WTC11 (cell line): ENCODE results near the gene N4BP2L1. TPM values are rescaled to one million over a fixed set of nuclear protein-coding genes. Genes with fewer than 3 reads are reported as not detected.

Source experiments
- ATAC-seq: fragments of 200-7000 bp; cut with Tn5 transposase; 2 replicates; pipeline ENCODE4 v1.10.0; 2021; ENCODE audit warnings: mild to moderate bottlenecking, moderate library complexity
- CTCF ChIA-PET: fragments of 300-600 bp; sonication (Branson Sonifier 250); formaldehyde crosslinking; loops from one replicate; lab custom pipeline; 2021; ENCODE audit warnings: antibody characterized with exemption; lab: Charles Lee
- POLR2A ChIA-PET: fragments of 350-600 bp; sonication (Branson Sonifier 250); formaldehyde crosslinking; loops from one replicate; lab custom pipeline; 2021; ENCODE audit warnings: antibody characterized with exemption; lab: Charles Lee
- DNase-seq: peaks from one replicate; pipeline ENCODE4 v3.0.0; 2021; ENCODE audit warnings: low spot score
- H3K27ac Mint-ChIP-seq: 2 replicates; pipeline ENCODE4 v1.8.0; 2021; ENCODE audit warnings: mixed read lengths
- H3K27me3 Mint-ChIP-seq: 2 replicates; pipeline ENCODE4 v1.8.0; 2021; ENCODE audit warnings: low read depth, mild to moderate bottlenecking, moderate library complexity, mixed read lengths
- H3K36me3 Mint-ChIP-seq: 2 replicates; pipeline ENCODE4 v1.8.0; 2021; ENCODE audit warnings: mixed read lengths
- H3K4me1 Mint-ChIP-seq: 2 replicates; pipeline ENCODE4 v1.8.0; 2022; ENCODE audit warnings: mixed read lengths
- H3K4me3 Mint-ChIP-seq: 2 replicates; pipeline ENCODE4 v1.8.0; 2021; ENCODE audit warnings: mild to moderate bottlenecking, moderate library complexity, mixed read lengths
- H3K9me3 Mint-ChIP-seq: 2 replicates; pipeline ENCODE4 v1.8.0; 2021; ENCODE audit warnings: mixed read lengths
- CREB1 ChIP-seq: sonication (generic); formaldehyde crosslinking; IDR thresholded peaks from 2 replicates; pipeline ENCODE4 v1.8.0; 2023; ENCODE audit warnings: mild to moderate bottlenecking, missing genetic modification reagents
- CREM ChIP-seq: sonication (generic); formaldehyde crosslinking; IDR thresholded peaks from 2 replicates; pipeline ENCODE4 v1.8.1; 2022; ENCODE audit warnings: mild to moderate bottlenecking, missing genetic modification reagents, moderate library complexity
- GRHL2 ChIP-seq: fragments of 250-450 bp; sonication (Bioruptor Pico); IDR thresholded peaks from 2 replicates; pipeline ENCODE4 v1.8.0; 2022; ENCODE audit warnings: mild to moderate bottlenecking, moderate library complexity; ENCODE audit not compliant: insufficient replicate concordance, severe bottlenecking
- GTF2I ChIP-seq: fragments of 250-450 bp; sonication (Bioruptor Pico); conservative IDR thresholded peaks from 2 replicates; pipeline ENCODE4 v1.4.0; 2021; ENCODE audit warnings: mild to moderate bottlenecking
- JUN ChIP-seq: sonication (generic); formaldehyde crosslinking; IDR thresholded peaks from 2 replicates; pipeline ENCODE4 v1.8.0; 2023; ENCODE audit warnings: mild to moderate bottlenecking, missing genetic modification reagents
- KAT7 ChIP-seq: sonication (generic); formaldehyde crosslinking; IDR thresholded peaks from 2 replicates; pipeline ENCODE4 v1.8.1; 2023; ENCODE audit warnings: missing genetic modification reagents, mild to moderate bottlenecking, borderline replicate concordance
- MYBL2 ChIP-seq: sonication (generic); formaldehyde crosslinking; IDR thresholded peaks from 2 replicates; pipeline ENCODE4 v1.8.1; 2023; ENCODE audit warnings: mild to moderate bottlenecking, moderate library complexity, missing genetic modification reagents
- NFE2L1 ChIP-seq: sonication (generic); formaldehyde crosslinking; IDR thresholded peaks from 2 replicates; pipeline ENCODE4 v1.8.1; 2023; ENCODE audit warnings: missing genetic modification reagents
- OVOL2 ChIP-seq: fragments of 250-450 bp; sonication (Bioruptor Pico); IDR thresholded peaks from 2 replicates; pipeline ENCODE4 v1.9.0; 2021; ENCODE audit warnings: mild to moderate bottlenecking, borderline replicate concordance
- SOX15 ChIP-seq: fragments of 250-450 bp; sonication (Bioruptor Pico); IDR thresholded peaks from 2 replicates; pipeline ENCODE4 v1.9.0; 2021; ENCODE audit warnings: mild to moderate bottlenecking
- USF2 ChIP-seq: sonication (generic); formaldehyde crosslinking; IDR thresholded peaks from 2 replicates; pipeline ENCODE4 v1.8.1; 2023; ENCODE audit warnings: mild to moderate bottlenecking, missing genetic modification reagents, moderate library complexity
- ZNF121 ChIP-seq: sonication (generic); formaldehyde crosslinking; IDR thresholded peaks from 2 replicates; pipeline ENCODE4 v1.8.0; 2023; ENCODE audit warnings: missing genetic modification reagents
- ZNF232 ChIP-seq: sonication (generic); formaldehyde crosslinking; IDR thresholded peaks from 2 replicates; pipeline ENCODE4 v1.8.0; 2022; ENCODE audit warnings: mild to moderate bottlenecking, missing genetic modification reagents
- ZNF263 ChIP-seq: sonication (generic); formaldehyde crosslinking; IDR thresholded peaks from 2 replicates; pipeline ENCODE4 v1.8.1; 2022; ENCODE audit warnings: low read depth, mild to moderate bottlenecking, moderate library complexity, missing genetic modification reagents
- ZNF317 ChIP-seq: sonication (generic); formaldehyde crosslinking; IDR thresholded peaks from 2 replicates; pipeline ENCODE4 v1.8.1; 2023; ENCODE audit warnings: low read depth, mild to moderate bottlenecking, moderate library complexity, missing genetic modification reagents, borderline replicate concordance
- ZNF396 ChIP-seq: fragments of 250-450 bp; sonication (Bioruptor Pico); IDR thresholded peaks from 2 replicates; pipeline ENCODE4 v1.8.0; 2021; ENCODE audit warnings: mild to moderate bottlenecking, moderate library complexity, borderline replicate concordance
- ZNF423 ChIP-seq: fragments of 250-450 bp; sonication (Bioruptor Pico); IDR thresholded peaks from 2 replicates; pipeline ENCODE4 v2.1.2; 2022; ENCODE audit warnings: mild to moderate bottlenecking, moderate library complexity
- ZNF671 ChIP-seq: fragments of 250-450 bp; sonication (Bioruptor Pico); IDR thresholded peaks from 2 replicates; pipeline ENCODE4 v1.8.0; 2021; ENCODE audit warnings: mild to moderate bottlenecking
- total RNA-seq: library from RNA; stranded (reverse); gene quantifications from 3 replicates; pipeline ENCODE4 v1.2.3, GENCODE V29; 2021
- TF ChIP-seq, protein P1 (sequence below): sonication (generic); formaldehyde crosslinking; IDR thresholded peaks from 2 replicates; pipeline ENCODE4 v1.8.0; 2023; ENCODE audit warnings: missing genetic modification reagents
- TF ChIP-seq, protein P2 (sequence below): fragments of 200-600 bp; IDR thresholded peaks from 2 replicates; pipeline ENCODE4 v1.8.0; 2022; ENCODE audit warnings: antibody characterized with exemption
- TF ChIP-seq, protein P3 (sequence below): sonication (generic); formaldehyde crosslinking; IDR thresholded peaks from 2 replicates; pipeline ENCODE4 v1.8.1; 2022; ENCODE audit warnings: missing genetic modification reagents, borderline replicate concordance
- TF ChIP-seq, protein P4 (sequence below): sonication (generic); formaldehyde crosslinking; IDR thresholded peaks from 2 replicates; pipeline ENCODE4 v1.8.1; 2023; ENCODE audit warnings: mild to moderate bottlenecking, missing genetic modification reagents, borderline replicate concordance
- TF ChIP-seq, protein P5 (sequence below): fragments of 250-450 bp; sonication (Bioruptor Pico); IDR thresholded peaks from 2 replicates; pipeline ENCODE4 v1.9.0; 2021; ENCODE audit warnings: moderate library complexity, mild to moderate bottlenecking, inconsistent platforms, borderline replicate concordance
- TF ChIP-seq, protein P6 (sequence below): sonication (generic); formaldehyde crosslinking; IDR thresholded peaks from 2 replicates; pipeline ENCODE4 v1.8.1; 2022; ENCODE audit warnings: low read depth, mild to moderate bottlenecking, moderate library complexity, missing genetic modification reagents, borderline replicate concordance

The N4BP2L1 gene
- total RNA-seq, 1 experiment from 2014 or later: 3.8 TPM

- no peak overlapping the region for H3K4me3 Mint-ChIP-seq
- peaks cover 2% of the 10 kb centered on the region for H3K36me3 Mint-ChIP-seq
- H3K9me3 Mint-ChIP-seq: peaks cover 1% of the 10 kb centered on the region
- peaks cover 12% of the 10 kb centered on the region for H3K27me3 Mint-ChIP-seq
- H3K4me1 Mint-ChIP-seq: peaks cover 29% of the 10 kb centered on the region
- POLR2A ChIA-PET: no interaction called here
- TF ChIP-seq ZNF671 (no peak), ZNF232 (CRISPR knock-in tag) (no peak), MYBL2 (no peak), GRHL2 (CRISPR knock-in tag) (no peak), ZNF317 (no peak), CREM (CRISPR knock-in tag) (no peak), ZNF396 (CRISPR knock-in tag) (no peak), OVOL2 (CRISPR knock-in tag) (no peak), ZNF423 (CRISPR knock-in tag) (no peak)
- CTCF ChIA-PET: no interaction called here
- ATAC-seq: no peak
- no peak overlapping the region for H3K27ac Mint-ChIP-seq
- DNase-seq: no peak
These were observed 2.8 kb downstream of the N4BP2L1 start for GRCh38 chr13:32425158-32425557.

- H3K9me3 Mint-ChIP-seq: peaks cover 15% of the 10 kb centered on the region
- no peak overlapping the region for H3K4me3 Mint-ChIP-seq
- H3K36me3 Mint-ChIP-seq: peaks cover 14% of the 10 kb centered on the region
- peaks cover 24% of the 10 kb centered on the region for H3K4me1 Mint-ChIP-seq
- DNase-seq (no peak), ATAC-seq (no peak)
- ChIA-PET CTCF (interaction anchor here (1.0 to 1.4 kb wide), 2 partner anchors 9 to 15 kb away, joined by 3 to 6 read pairs; no protein-coding TSS in a partner anchor), POLR2A (no interaction called here)
- TF ChIP-seq GRHL2 (CRISPR knock-in tag) (no peak), USF2 (CRISPR knock-in tag) (no peak), ZNF121 (CRISPR knock-in tag) (no peak), JUN (no peak), ZNF263 (no peak), SOX15 (CRISPR knock-in tag) (no peak)
- TF ChIP-seq, protein P1, sequence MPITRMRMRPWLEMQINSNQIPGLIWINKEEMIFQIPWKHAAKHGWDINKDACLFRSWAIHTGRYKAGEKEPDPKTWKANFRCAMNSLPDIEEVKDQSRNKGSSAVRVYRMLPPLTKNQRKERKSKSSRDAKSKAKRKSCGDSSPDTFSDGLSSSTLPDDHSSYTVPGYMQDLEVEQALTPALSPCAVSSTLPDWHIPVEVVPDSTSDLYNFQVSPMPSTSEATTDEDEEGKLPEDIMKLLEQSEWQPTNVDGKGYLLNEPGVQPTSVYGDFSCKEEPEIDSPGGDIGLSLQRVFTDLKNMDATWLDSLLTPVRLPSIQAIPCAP (CRISPR knock-in tag): no peak
- TF ChIP-seq, protein P2, sequence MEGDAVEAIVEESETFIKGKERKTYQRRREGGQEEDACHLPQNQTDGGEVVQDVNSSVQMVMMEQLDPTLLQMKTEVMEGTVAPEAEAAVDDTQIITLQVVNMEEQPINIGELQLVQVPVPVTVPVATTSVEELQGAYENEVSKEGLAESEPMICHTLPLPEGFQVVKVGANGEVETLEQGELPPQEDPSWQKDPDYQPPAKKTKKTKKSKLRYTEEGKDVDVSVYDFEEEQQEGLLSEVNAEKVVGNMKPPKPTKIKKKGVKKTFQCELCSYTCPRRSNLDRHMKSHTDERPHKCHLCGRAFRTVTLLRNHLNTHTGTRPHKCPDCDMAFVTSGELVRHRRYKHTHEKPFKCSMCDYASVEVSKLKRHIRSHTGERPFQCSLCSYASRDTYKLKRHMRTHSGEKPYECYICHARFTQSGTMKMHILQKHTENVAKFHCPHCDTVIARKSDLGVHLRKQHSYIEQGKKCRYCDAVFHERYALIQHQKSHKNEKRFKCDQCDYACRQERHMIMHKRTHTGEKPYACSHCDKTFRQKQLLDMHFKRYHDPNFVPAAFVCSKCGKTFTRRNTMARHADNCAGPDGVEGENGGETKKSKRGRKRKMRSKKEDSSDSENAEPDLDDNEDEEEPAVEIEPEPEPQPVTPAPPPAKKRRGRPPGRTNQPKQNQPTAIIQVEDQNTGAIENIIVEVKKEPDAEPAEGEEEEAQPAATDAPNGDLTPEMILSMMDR: no peak
- H3K27me3 Mint-ChIP-seq: peaks cover 16% of the 10 kb centered on the region
- H3K27ac Mint-ChIP-seq: no peak overlapping the region
These were observed 4.3 kb downstream of the N4BP2L1 start for GRCh38 chr13:32423592-32423991.

DNA sequence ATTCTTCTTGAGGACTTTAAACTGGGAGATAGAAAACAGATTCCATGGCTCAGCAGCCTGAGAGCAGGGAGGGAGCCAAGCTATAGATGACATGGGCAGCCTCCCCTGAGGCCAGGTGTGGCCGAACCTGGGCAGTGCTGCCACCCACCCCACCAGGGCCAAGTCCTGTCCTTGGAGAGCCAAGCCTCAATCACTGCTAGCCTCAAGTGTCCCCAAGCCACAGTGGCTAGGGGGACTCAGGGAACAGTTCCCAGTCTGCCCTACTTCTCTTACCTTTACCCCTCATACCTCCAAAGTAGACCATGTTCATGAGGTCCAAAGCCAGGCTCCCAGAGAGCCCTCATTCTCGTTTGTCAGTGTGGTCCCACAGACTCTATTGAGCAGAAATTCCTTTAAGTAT is 8.1 kb downstream of the N4BP2L1 start:
- Mint-ChIP-seq H3K27ac (no peak overlapping the region), H3K9me3 (peaks cover 29% of the 10 kb centered on the region), H3K36me3 (peaks cover 29% of the 10 kb centered on the region), H3K4me1 (peaks cover 16% of the 10 kb centered on the region), H3K4me3 (no peak overlapping the region), H3K27me3 (peaks cover 5% of the 10 kb centered on the region; the same call in 1 of the 2 replicates)
- DNase-seq (no peak), ATAC-seq (no peak)
- ChIA-PET CTCF (no interaction called here), POLR2A (no interaction called here)
- TF ChIP-seq KAT7 (CRISPR knock-in tag) (no peak), CREB1 (CRISPR knock-in tag) (no peak), GTF2I (CRISPR knock-in tag) (no peak), NFE2L1 (no peak)
- TF ChIP-seq, protein P3, sequence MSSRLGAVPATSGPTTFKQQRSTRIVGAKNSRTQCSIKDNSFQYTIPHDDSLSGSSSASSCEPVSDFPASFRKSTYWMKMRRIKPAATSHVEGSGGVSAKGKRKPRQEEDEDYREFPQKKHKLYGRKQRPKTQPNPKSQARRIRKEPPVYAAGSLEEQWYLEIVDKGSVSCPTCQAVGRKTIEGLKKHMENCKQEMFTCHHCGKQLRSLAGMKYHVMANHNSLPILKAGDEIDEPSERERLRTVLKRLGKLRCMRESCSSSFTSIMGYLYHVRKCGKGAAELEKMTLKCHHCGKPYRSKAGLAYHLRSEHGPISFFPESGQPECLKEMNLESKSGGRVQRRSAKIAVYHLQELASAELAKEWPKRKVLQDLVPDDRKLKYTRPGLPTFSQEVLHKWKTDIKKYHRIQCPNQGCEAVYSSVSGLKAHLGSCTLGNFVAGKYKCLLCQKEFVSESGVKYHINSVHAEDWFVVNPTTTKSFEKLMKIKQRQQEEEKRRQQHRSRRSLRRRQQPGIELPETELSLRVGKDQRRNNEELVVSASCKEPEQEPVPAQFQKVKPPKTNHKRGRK: no peak
- TF ChIP-seq, protein P4, sequence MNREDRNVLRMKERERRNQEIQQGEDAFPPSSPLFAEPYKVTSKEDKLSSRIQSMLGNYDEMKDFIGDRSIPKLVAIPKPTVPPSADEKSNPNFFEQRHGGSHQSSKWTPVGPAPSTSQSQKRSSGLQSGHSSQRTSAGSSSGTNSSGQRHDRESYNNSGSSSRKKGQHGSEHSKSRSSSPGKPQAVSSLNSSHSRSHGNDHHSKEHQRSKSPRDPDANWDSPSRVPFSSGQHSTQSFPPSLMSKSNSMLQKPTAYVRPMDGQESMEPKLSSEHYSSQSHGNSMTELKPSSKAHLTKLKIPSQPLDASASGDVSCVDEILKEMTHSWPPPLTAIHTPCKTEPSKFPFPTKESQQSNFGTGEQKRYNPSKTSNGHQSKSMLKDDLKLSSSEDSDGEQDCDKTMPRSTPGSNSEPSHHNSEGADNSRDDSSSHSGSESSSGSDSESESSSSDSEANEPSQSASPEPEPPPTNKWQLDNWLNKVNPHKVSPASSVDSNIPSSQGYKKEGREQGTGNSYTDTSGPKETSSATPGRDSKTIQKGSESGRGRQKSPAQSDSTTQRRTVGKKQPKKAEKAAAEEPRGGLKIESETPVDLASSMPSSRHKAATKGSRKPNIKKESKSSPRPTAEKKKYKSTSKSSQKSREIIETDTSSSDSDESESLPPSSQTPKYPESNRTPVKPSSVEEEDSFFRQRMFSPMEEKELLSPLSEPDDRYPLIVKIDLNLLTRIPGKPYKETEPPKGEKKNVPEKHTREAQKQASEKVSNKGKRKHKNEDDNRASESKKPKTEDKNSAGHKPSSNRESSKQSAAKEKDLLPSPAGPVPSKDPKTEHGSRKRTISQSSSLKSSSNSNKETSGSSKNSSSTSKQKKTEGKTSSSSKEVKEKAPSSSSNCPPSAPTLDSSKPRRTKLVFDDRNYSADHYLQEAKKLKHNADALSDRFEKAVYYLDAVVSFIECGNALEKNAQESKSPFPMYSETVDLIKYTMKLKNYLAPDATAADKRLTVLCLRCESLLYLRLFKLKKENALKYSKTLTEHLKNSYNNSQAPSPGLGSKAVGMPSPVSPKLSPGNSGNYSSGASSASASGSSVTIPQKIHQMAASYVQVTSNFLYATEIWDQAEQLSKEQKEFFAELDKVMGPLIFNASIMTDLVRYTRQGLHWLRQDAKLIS: no peak
- TF ChIP-seq, protein P5, sequence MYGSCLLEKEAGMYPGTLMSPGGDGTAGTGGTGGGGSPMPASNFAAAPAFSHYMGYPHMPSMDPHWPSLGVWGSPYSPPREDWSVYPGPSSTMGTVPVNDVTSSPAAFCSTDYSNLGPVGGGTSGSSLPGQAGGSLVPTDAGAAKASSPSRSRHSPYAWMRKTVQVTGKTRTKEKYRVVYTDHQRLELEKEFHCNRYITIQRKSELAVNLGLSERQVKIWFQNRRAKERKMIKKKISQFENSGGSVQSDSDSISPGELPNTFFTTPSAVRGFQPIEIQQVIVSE (CRISPR knock-in tag): no peak
- TF ChIP-seq, protein P6, sequence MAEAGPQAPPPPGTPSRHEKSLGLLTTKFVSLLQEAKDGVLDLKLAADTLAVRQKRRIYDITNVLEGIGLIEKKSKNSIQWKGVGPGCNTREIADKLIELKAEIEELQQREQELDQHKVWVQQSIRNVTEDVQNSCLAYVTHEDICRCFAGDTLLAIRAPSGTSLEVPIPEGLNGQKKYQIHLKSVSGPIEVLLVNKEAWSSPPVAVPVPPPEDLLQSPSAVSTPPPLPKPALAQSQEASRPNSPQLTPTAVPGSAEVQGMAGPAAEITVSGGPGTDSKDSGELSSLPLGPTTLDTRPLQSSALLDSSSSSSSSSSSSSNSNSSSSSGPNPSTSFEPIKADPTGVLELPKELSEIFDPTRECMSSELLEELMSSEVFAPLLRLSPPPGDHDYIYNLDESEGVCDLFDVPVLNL (CRISPR knock-in tag): no peak
